ENCODE measurements around the gene TAOK2. TPM values are rescaled to one million over a fixed set of nuclear protein-coding genes. Genes with fewer than 3 reads are reported as not detected.

TAOK2 gene
- total RNA-seq, 1 experiment from 2014 or later, result 99.4 TPM

GRCh38 chr16:29972500-29972899 lies 1.2 kb upstream of the TAOK2 start:
- H3K4me3 ChIP-seq (ENCODE audit: low read depth in 2 of 2, low read length in 2 of 2), result no peak overlapping the region
- peak overlapping the region; percentile 78 for H3K27ac ChIP-seq (ENCODE audit: low read length)
- no peaks in the 10 kb centered on the region for H3K27me3 ChIP-seq (ENCODE audit: control insufficient read depth, insufficient read depth, low read length)
- BruUV-seq (replicated peaks), result no TSS peak
- peaks cover 19% of the 10 kb centered on the region for H3K4me1 ChIP-seq (ENCODE audit: control insufficient read depth, insufficient read depth, low read length)
- in situ Hi-C loops (cut with HindIII; ENCODE audit: low pct_unique_long_range_greater_than_20kb, low sequenced_read_pairs) (no loop called here), intact Hi-C loops (cut with micrococcal nuclease; ENCODE audit: unreplicated experiment) (no loop called here)
- no peak for TF ChIP-seq TCF7L2 (IDR thresholded peaks at IDR 0.05; ENCODE audit: low read depth, low read length)
- no peak for TF ChIP-seq POLR2AphosphoS5 (IDR thresholded peaks at IDR 0.05; ENCODE audit: low read depth, low read length)
- no peak for TF ChIP-seq REST (IDR thresholded peaks at IDR 0.05; ENCODE audit: insufficient read depth in 1 of 2, low read depth in 2 of 2, low read length in 1 of 2)
- no peak for TF ChIP-seq SIN3A (IDR thresholded peaks at IDR 0.05; ENCODE audit: borderline replicate concordance, insufficient read depth, low read depth, low read length)
- TF ChIP-seq CTCF (IDR thresholded peaks at IDR 0.05), result no peak
- ChIA-PET CTCF (interaction anchor here (0.6 kb wide), 1 partner anchor 47 kb away, joined by 3 read pairs; no protein-coding TSS in a partner anchor), POLR2A (interaction anchor here (0.5 to 1.3 kb wide), 2 partner anchors 28 to 72 kb away, joined by 6 to 9 read pairs; no protein-coding TSS in a partner anchor)
- no peaks in the 10 kb centered on the region for H3K9me3 ChIP-seq (ENCODE audit: control insufficient read depth, insufficient read depth, low read depth, low read length)
- DNase-seq (ENCODE audit: low read depth, low spot score) (no peak), ATAC-seq (no peak)
- peaks cover 2% of the 10 kb centered on the region; the same call in 1 of the 2 replicates for H3K36me3 ChIP-seq (ENCODE audit: control insufficient read depth, insufficient read depth, low read length)

GRCh38 chr16:29972992-29973383 lies 680 bp upstream of the TAOK2 start:
- ChIA-PET CTCF (interaction anchor here (0.6 kb wide), 1 partner anchor 72 kb away, joined by 3 read pairs; no protein-coding TSS in a partner anchor), POLR2A (interaction anchor here (0.5 to 1.3 kb wide), 7 partner anchors 11 to 72 kb away, joined by 3 to 9 read pairs (median 5); partner anchors contain the start of gene TMEM219)
- Histone ChIP-seq H3K36me3 (ENCODE audit: control insufficient read depth, insufficient read depth, low read length) (peaks cover 3% of the 10 kb centered on the region), H3K9me3 (ENCODE audit: control insufficient read depth, insufficient read depth, low read depth, low read length) (no peaks in the 10 kb centered on the region), H3K4me1 (ENCODE audit: control insufficient read depth, insufficient read depth, low read length) (peaks cover 19% of the 10 kb centered on the region), H3K27ac (ENCODE audit: low read length) (peak overlapping the region; percentile 78), H3K27me3 (ENCODE audit: control insufficient read depth, insufficient read depth, low read length) (no peaks in the 10 kb centered on the region), H3K4me3 (ENCODE audit: low read depth in 2 of 2, low read length in 2 of 2) (no peak overlapping the region; a peak in 1 of 4 replicates)
- in situ Hi-C loops (cut with HindIII; ENCODE audit: low pct_unique_long_range_greater_than_20kb, low sequenced_read_pairs) (no loop called here), intact Hi-C loops (cut with micrococcal nuclease; ENCODE audit: unreplicated experiment) (no loop called here)
- ATAC-seq (no peak), DNase-seq (ENCODE audit: low read depth, low spot score) (no peak)
- TF ChIP-seq REST (IDR thresholded peaks at IDR 0.05; ENCODE audit: insufficient read depth in 1 of 2, low read depth in 2 of 2, low read length in 1 of 2) (no peak), CTCF (IDR thresholded peaks at IDR 0.05) (no peak), TCF7L2 (IDR thresholded peaks at IDR 0.05; ENCODE audit: low read depth, low read length) (no peak), SIN3A (IDR thresholded peaks at IDR 0.05; ENCODE audit: borderline replicate concordance, insufficient read depth, low read depth, low read length) (no peak), POLR2AphosphoS5 (IDR thresholded peaks at IDR 0.05; ENCODE audit: low read depth, low read length) (no peak)
- no TSS peak for BruUV-seq (replicated peaks)

Data from Panc1 (cell line).